ENCODE data around the gene CCDC39.

GRCh38 chr3:180575571-180575970 is 103.7 kb downstream of the CCDC39 start:
- TF ChIP-seq POLR2A (IDR thresholded peaks at IDR 0.05): no peak
- no peak for TF ChIP-seq CTCF (IDR thresholded peaks at IDR 0.05)
- TF ChIP-seq POLR2AphosphoS5 (IDR thresholded peaks at IDR 0.05): no peak
- TF ChIP-seq EP300 (IDR thresholded peaks at IDR 0.05): no peak
